HG03025 (cell line): ENCODE data around the gene PDE6C.

ENCODE experiments used
- ATAC-seq: cut with Tn5 transposase; IDR thresholded peaks from one replicate; pipeline ENCODE4 v1.9.1; 2021; ENCODE audit warnings: mild to moderate bottlenecking, moderate library complexity; ENCODE audit not compliant: unreplicated experiment, low FRiP score

The PDE6C gene

GRCh38 chr10:93593254-93593653 is 19.1 kb upstream of the PDE6C start:
- no peak for ATAC-seq

- no peak for ATAC-seq
Observed at GRCh38 chr10:93593749-93594148, 18.6 kb upstream of the PDE6C start.

- ATAC-seq = no peak
Observed at GRCh38 chr10:93594518-93594917, 17.8 kb upstream of the PDE6C start.

DNA sequence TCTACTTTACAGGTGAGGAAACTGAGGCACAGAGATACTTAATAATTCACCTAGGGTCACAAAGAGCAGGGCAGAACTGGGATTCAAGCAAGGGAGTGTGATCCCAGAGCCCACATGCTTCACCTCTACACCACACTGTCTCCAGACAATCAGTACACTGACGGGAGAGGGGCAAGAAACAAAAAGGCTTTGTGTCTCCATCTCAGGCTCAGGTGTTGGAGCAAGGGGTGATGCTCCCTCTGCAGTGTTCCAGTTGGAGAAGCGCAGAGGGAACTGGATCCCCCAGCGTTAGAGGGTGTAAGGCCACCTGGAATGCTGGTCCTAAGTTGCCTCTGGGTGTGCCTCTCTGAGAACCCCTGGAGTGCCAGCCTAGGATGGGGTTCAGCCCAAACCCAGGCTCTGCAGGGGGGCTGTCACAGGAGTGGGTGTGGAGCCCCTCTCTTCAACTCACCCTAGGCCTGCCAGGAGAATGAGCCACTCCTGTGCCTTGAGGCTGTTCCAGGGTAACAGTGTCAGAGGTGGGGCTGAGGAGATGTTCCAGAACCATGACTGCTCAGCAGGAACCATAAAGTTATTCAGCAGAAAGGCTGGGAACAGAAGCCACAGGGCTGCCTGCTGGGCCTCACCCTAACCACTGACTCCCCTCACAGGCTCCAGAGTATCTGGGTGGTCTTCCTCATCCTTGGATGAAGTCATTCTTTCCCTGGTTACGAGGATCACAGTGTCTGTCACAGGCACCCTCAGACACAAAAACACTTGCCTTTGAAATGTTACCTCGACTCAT is 16.8 kb upstream of the PDE6C start:
- ATAC-seq = no peak

DNA sequence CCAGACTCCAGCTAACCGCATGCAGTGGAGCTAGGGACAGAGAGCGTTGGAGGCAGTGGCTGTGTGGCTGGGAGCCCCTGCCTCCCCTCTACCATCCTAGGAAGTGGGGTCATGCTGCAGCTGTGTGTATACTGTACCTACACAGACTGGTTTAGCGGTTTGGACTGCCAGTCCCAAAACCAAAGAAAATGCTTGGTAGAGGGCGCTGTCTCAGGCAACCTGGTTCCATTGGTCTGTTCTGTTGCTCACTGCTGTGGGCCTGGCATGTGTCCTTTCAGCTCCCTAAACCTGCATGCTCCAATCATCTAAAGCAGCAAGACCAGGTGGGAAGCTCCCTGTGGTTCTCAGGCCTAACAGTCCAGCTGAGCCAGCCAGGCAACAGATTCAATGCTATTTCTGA is 15.8 kb upstream of the PDE6C start:
- ATAC-seq = no peak

GRCh38 chr10:93597075-93597599 is 15.2 kb upstream of the PDE6C start:
- ATAC-seq = no peak

- ATAC-seq = no peak
Observed at GRCh38 chr10:93598157-93598556, 14.2 kb upstream of the PDE6C start.

DNA sequence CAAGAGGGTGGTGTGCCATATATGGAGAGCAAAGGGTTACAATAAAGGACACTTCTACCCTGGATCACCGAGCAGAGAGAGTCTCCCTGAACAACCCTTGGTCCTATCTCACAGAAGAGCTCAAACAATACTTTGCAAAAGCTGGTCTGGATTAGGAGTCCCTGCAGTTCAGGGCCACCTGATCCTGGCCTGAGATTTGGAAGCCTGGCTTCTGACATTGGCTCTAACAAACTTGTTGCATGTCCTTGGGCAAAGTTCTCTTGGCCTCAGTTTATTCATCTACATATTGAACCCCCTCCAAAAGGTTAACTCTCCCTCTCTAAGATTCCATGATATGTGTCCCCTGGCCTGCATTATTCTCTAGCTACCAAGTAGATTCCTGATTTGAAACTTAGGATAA is 13.0 kb upstream of the PDE6C start:
- ATAC-seq = no peak

- no peak for ATAC-seq
Observed at GRCh38 chr10:93599778-93600177, 12.6 kb upstream of the PDE6C start.

DNA sequence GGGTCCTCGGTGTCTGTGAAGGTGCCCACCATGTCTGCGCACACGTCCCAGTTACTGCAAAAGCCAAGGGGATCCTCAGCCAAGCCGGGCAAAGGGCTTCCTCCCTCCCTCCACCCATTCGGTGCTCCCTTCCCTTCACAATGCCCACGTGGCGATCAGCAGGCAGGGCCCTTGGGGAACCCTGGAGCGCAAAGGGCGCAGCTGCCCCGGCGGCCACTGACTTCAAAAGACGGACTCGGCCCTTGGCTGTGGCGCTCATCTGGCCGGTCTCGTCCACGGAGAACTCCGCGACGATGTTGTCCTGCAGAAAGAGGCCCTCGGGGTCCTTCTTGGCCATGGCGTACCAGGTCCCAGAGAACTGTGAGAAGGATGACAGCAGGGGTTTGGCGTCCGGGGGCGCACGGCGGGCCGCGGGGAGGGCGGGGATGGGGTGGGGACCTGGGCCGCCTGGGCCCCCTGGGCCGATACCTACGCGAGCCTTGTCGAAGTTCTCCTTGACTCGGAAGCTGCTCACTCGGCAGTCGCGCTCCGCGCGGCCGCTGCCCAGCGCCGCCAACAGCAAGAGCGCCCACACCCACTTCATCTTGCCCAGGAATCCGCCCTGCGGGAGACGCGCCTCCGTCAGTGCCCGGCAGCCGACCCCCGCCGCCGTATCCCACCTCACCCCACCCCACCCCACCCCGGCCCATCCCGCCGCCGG is 11.7 kb upstream of the PDE6C start:
- no peak for ATAC-seq

GRCh38 chr10:93601146-93601773 is 11.1 kb upstream of the PDE6C start, which contains the start of gene RBP4:
TSS of gene RBP4 (minus strand) at chr10:93601235. CDS start at chr10:93601028, 207 bp downstream.
- no peak for ATAC-seq

DNA sequence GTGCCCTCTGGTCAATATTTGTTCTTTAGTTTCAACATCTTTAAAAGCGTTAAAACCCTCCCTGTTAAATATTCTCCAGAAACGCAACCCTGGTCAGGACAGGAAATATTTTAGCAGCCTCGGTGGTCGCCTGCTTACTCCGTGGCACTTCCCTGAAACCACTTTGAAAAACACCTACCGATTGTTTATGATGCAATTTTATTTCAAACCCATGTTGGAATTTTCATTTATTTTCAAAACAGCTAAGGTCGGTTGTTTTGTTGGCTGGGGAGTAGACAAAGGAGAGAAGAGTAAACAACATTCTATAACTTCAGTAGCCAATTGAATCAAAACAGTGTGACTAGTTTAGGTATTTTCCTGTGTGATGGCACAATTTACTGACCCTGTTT is 10.6 kb upstream of the PDE6C start:
- no peak for ATAC-seq

DNA sequence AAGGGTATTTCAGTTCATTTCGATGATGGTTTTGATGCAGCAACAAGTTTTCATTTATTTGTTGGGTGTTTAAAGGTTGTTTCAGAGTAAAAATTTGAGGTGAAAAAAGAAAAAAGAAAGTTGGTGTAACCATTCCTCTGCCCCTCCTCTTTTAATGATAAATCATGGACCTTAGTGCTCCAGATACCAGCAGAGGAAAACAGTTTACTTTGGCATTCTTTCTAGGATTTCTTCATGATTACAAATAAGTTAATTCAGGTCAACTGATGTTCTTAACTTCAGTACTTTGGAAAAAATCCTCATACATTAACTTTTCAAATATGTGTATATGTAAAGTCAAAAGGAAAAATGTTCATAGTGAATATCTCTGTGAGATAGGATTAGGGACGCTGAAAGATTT is 9.3 kb upstream of the PDE6C start:
- no peak for ATAC-seq

DNA sequence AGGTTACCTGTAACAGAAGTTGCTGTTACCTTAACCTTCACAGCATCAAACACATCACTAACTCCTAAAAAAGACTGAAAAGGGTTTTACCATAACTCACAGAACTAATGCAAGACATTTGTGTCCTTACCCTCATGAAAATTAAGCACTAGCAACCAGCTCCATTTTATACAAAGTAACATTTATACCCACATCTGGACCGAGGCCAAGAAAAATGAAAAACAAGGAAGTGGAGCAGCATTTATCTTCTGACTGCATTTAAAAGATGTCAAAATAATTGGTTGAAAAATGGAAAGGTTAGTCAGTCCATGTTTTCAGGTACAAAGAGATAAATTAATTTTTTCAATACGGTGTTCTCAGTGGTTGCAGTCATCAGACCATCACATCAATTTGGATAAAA is 8.2 kb upstream of the PDE6C start:
- no peak for ATAC-seq

DNA sequence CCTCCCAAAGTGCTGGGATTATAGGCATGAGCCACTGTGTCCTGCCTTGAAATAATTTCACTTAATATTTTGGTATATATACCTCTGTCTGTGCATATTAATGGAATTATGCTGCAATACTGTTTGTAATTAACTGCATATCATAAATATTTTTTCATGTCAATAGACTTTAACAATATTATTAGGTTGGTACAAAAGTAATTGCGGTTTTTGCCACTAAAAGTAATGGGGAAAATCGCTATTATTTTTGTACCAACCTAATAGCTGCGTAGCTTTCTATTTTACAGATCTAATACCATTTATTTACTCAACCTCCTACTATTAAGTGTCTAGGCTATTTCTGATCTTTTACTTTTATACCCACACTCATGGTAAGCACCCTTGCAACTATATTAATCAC is 3.9 kb upstream of the PDE6C start:
- no peak for ATAC-seq

- no peak for ATAC-seq
Observed at GRCh38 chr10:93613126-93613525, 789 bp downstream of the PDE6C start.

- ATAC-seq = no peak
Observed at GRCh38 chr10:93614101-93614825, 1.9 kb downstream of the PDE6C start.

GRCh38 chr10:93615576-93616235 is 3.4 kb downstream of the PDE6C start:
- no peak for ATAC-seq

DNA sequence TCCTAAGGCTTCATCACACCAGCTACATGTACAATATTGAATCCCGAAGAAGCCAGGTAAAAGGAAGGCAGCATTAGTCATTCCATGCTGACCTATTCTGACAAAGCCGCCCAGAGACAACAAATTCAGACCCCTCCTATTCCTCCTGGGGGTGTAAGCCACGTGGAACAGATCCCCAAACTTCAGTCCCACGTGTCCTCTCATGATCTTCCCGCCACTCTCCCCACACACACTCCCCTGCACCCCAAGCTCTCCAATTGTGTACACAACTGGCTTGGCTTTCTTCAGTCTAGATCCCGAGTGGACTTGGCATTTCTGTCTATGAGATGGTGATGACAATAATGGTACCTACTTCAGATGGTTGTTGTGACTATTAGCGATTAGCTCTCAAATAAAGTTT is 8.6 kb downstream of the PDE6C start:
- no peak for ATAC-seq

GRCh38 chr10:93622942-93623341 is 10.6 kb downstream of the PDE6C start:
- ATAC-seq = no peak
